HG02571 (cell line): Measurements from ENCODE around the gene SLC13A2.

Experiments
- ATAC-seq: cut with Tn5 transposase; IDR thresholded peaks from one replicate; pipeline ENCODE4 v1.9.1; 2021; ENCODE audit warnings: mild to moderate bottlenecking, moderate library complexity; ENCODE audit not compliant: unreplicated experiment

SLC13A2 gene

GRCh38 chr17:28491860-28492259 lies 18.4 kb downstream of the SLC13A2 start:
- no peak for ATAC-seq

- ATAC-seq: no peak
These were observed 19.2 kb downstream of the SLC13A2 start for GRCh38 chr17:28492352-28493310.

GRCh38 chr17:28493460-28493859 lies 20.0 kb downstream of the SLC13A2 start:
- no peak for ATAC-seq

- no peak for ATAC-seq
These were observed 21.2 kb downstream of the SLC13A2 start for GRCh38 chr17:28494445-28495188.

- ATAC-seq: no peak
These were observed 22.2 kb downstream of the SLC13A2 start for GRCh38 chr17:28495635-28496034.

- no peak for ATAC-seq
These were observed 24.5 kb downstream of the SLC13A2 start for GRCh38 chr17:28497931-28498330.

GRCh38 chr17:28498652-28499363 lies 25.4 kb downstream of the SLC13A2 start:
- ATAC-seq: no peak

GRCh38 chr17:28499364-28499664 lies 25.9 kb downstream of the SLC13A2 start:
- no peak for ATAC-seq

GRCh38 chr17:28499684-28500357 lies 26.4 kb downstream of the SLC13A2 start:
- no peak for ATAC-seq

GRCh38 chr17:28500712-28501379 lies 27.4 kb downstream of the SLC13A2 start:
- ATAC-seq: no peak

GRCh38 chr17:28501421-28502284 lies 28.2 kb downstream of the SLC13A2 start:
- ATAC-seq: no peak

- ATAC-seq: no peak
These were observed 30.0 kb downstream of the SLC13A2 start for GRCh38 chr17:28503420-28503819.

- no peak for ATAC-seq
These were observed 32.7 kb downstream of the SLC13A2 start, which contains the start of gene FOXN1 for GRCh38 chr17:28505986-28506665. TSS of gene FOXN1 (plus strand) at chr17:28506348. CDS start at chr17:28523970, 17,622 bp downstream.

- no peak for ATAC-seq
These were observed 33.5 kb downstream of the SLC13A2 start for GRCh38 chr17:28506763-28507487.

- no peak for ATAC-seq
These were observed 34.2 kb downstream of the SLC13A2 start for GRCh38 chr17:28507567-28508203.

GRCh38 chr17:28508211-28508724 lies 34.8 kb downstream of the SLC13A2 start:
- ATAC-seq: no peak

- no peak for ATAC-seq
These were observed 36.3 kb downstream of the SLC13A2 start for GRCh38 chr17:28509789-28510188.
